HG03354 (cell line): ENCODE data around the gene LSS.
A peak's percentile ranks its signal among the peaks of the same experiment; 100 is the strongest.
"Not testable (repeated sequence)": the region's sequence is repeated elsewhere in the genome, so short reads cannot be mapped to it uniquely, and the experiment has no call there.

Experiments
- ATAC-seq: cut with Tn5 transposase; IDR thresholded peaks from one replicate; pipeline ENCODE4 v1.9.1; 2021; ENCODE audit warnings: mild to moderate bottlenecking; ENCODE audit not compliant: unreplicated experiment, poor library complexity, severe bottlenecking

Gene LSS

GRCh38 chr21:46247699-46248421, 19.3 kb upstream of the LSS start:
- ATAC-seq = no peak

DNA sequence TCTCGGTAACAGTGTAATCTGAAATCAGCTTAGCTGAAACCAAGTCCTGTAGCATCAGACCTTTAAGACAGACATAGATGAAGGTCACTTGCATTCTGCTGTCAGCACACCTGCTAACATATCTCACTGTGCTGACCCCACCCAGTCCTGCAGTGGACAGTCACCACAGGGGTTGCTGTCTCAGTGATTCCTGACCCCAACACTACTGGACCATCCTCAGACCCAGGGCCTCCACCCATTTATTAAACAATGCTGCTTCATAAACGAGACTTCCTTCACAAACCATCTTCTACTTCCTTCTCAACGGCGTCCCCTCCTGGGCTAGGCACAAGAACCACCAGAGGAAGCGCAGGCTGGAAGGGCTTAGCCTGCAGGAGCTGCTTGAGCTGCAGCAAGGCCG, 17.8 kb upstream of the LSS start:
- ATAC-seq = no peak

GRCh38 chr21:46245213-46245915, 16.8 kb upstream of the LSS start:
- ATAC-seq = no peak

DNA sequence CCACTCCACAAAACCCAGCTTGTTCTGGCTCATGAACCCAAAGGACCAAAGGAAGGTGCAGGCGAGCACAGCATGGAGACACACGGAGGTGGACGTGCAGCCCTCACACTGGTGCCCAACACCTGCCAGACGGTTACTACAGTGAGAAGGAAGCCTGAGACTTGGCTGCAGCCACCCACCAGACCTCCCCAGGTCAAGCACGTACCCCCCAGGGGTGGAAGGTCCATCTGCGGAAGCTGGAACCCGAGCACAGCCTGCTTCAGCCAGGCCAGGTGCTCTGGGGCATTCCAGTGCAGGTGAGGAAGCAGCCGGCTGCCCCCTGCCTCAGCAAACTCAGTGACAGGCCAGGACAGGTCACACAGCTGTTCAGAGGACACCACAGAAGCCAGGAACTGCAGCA, 16.0 kb upstream of the LSS start:
- ATAC-seq = no peak

- ATAC-seq = no peak
These were observed 15.4 kb upstream of the LSS start for GRCh38 chr21:46243960-46244361.

DNA sequence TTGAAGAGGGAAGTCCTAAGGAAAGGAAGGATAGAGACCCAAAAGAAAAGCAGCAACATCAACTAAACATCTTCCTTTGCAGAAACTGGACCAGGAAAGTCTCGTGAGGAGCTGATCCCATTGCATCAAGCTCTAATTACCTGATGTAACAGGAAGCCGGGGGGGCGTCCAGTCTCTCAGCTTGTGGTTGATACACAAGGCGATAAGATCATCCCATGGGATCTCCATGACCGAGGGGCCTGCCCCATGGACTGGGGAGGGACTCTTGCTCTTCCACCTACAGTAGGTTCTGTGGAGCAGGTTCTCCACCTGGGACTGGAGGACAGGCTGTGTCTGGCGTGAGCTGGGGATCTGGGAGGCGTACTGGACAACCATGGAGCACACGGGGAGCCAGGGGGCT, 14.8 kb upstream of the LSS start:
- ATAC-seq = no peak

- ATAC-seq = not testable (repeated sequence)
These were observed 13.0 kb upstream of the LSS start for GRCh38 chr21:46241577-46241976.

DNA sequence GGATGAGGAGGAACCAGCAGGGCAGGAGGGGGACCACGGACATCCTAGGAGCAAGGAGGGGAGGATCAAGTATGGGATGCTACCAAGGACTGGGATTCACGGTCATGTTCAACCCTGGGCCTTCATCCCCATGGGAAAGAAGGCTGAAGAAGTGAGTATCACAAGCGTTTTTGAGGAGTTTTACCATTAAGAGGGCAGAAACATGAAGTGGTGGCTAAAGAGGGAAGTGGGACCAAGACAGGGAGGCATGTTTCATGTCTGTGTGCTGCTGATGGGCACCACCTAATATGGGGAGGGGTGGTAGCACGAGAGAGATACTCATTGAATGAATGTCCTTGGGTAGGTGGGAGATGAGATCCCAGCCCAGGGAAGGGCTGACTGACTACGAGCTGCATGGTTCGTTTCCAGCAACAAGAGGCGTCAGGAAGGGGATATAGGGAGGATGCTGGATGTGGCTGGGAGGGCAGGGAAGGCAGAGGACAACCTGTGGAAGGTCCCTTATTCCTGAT, 11.3 kb upstream of the LSS start:
- no peak for ATAC-seq

GRCh38 chr21:46237474-46237873, 8.9 kb upstream of the LSS start:
- ATAC-seq = no peak

DNA sequence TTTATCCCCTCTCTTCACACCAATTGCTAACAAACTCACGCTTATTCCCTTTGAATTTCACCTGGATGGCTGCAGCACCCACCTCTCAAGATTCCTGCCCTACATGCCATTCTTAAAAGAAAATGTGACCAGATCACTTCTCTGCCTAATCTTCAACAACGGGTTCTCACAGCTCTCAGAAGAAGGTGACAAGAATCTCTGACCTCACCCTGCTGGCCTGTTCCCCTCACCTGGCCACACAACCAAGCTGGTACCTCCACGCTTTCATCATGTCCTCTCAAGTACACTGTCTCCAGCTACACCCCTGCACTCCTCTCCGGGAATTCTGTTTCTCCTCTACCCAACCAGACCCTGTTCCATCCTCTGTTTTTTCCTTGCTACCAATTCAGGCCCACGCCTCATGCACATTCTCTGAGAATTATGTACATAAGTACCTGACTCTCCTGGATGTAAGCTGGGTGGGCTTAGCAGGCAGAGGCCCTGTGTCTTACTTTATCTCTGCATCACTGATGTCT, 5.9 kb upstream of the LSS start:
- ATAC-seq = no peak

DNA sequence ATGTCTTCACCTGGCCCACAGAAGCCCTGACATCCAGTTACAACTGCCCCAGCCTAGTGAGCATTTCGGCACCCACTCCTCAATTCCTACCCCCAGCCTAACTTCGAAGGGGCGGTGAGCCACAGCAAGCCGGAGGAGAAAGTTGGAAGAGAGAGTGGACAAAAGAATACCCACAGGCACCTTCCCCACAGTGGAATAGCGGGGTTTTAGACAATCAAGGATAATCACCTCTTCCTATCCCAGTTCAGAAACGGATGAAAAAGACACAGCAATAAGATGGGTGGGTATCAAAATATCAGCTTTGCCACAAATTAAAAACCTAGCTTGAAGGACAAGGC, 1.3 kb upstream of the LSS start:
- ATAC-seq = no peak

- peak; percentile 28 for ATAC-seq
These were observed 754 bp upstream of the LSS start for GRCh38 chr21:46229133-46229922.

- ATAC-seq = no peak
These were observed 696 bp downstream of the LSS start for GRCh38 chr21:46227811-46228344.

DNA sequence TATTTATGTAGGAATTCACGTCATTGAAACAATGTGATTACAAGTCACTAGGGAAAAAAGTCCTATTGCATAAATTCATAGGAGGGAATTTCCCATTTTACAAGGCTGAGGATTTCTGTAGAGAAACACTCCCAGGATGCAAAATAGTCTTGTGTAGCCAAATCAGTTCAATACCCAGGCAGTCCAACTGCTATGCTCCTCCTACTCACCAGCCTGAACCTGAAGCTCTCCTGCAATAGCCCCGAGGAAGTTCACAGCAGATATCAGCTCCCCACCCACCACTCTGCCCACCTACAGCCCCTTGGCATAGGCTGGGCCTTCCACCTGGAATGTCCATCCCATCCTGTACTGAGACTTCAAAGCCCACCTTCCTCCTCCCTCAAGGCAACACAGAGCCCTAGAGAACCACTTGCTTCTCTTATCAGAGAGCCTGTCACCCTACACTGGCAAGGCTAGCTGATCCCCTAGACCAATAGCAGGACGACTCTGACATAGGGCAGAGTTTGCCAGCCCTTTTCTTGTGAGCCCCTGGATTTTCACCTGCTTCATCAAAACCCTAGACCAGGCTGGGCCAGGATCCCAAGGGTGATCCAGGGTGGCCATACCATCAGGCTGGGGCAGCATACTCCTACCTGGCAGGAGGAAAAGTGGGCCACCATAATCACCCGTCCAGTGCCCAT, 1.5 kb downstream of the LSS start:
- ATAC-seq = no peak

GRCh38 chr21:46226146-46226545, 2.4 kb downstream of the LSS start:
- no peak for ATAC-seq

DNA sequence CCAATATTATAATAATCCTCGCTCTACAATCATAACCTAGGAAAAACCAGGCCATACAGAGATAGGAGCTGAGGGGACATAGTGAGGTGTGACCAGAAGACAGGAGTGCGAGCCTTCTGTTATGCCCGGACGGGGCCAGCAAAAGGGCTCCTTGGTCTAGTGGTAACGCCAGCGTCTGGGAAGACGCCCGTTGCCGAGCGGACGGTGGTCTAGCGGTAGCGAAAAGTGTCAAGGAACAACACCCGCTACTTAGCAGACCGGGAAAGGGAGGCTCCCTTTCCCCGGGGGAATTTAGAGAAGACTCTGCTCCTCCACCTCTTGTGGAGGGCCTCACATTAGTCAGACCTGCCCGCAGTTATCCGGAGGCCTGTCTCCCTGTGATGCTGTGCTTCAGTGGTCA, 4.9 kb downstream of the LSS start:
- not testable (repeated sequence) for ATAC-seq

DNA sequence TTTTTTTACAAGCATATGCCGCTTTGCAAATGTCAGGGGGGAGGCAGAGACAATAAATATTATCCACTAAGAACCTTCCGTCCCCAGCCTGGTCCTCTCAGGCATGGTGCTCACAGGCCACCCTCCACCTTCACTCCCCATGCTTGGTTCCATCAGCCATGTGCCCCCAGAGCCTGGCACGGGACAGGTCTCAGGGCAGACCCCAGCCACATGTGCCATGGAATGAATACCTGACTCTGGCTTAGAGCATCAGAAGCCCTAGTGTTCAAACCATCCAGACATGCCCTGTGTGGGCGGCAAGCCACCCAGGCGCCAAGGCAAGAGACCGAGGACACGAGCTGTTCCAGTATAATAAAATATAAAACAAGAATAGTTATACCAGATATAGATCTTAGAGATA, 5.4 kb downstream of the LSS start:
- no peak for ATAC-seq

GRCh38 chr21:46222436-46223116, 6.0 kb downstream of the LSS start:
- no peak for ATAC-seq
